Effector memory CD8-positive, alpha-beta T cell (primary cell): Measurements from ENCODE around the gene ABHD1.
"Not testable (repeated sequence)": the region's sequence is repeated elsewhere in the genome, so short reads cannot be mapped to it uniquely, and the experiment has no call there.

Experiments
- ATAC-seq: fragments of 150-1000 bp; cut with Tn5 transposase; replicated peaks from 2 replicates; pipeline ENCODE4 v1.10.0; 2021; ENCODE audit warnings: mild to moderate bottlenecking, moderate library complexity
- DNase-seq, 3 experiments: peaks; one replicate each; pipeline ENCODE4 v3.0.0; 2021
- H3K27ac Mint-ChIP-seq, 2 donors: one replicate each; pipeline ENCODE4 v1.8.0; 2022; ENCODE audit warnings: mild to moderate bottlenecking in 2 of 2, mixed read lengths in 2 of 2, moderate library complexity in 2 of 2
- H3K27me3 Mint-ChIP-seq, 2 donors: one replicate each; pipeline ENCODE4 v1.8.0; 2022; ENCODE audit warnings: mixed read lengths in 2 of 2
- H3K36me3 Mint-ChIP-seq: one replicate; pipeline ENCODE4 v1.8.0; 2022; ENCODE audit warnings: mild to moderate bottlenecking, moderate library complexity, mixed read lengths; ENCODE audit not compliant: insufficient read depth
- H3K4me1 Mint-ChIP-seq, 2 donors: one replicate each; pipeline ENCODE4 v1.8.0; 2022; ENCODE audit warnings: low read depth in 2 of 2, mixed read lengths in 2 of 2
- H3K4me3 Mint-ChIP-seq, 2 donors: one replicate each; pipeline ENCODE4 v1.8.0; 2022; ENCODE audit warnings: mild to moderate bottlenecking in 2 of 2, mixed read lengths in 2 of 2, moderate library complexity in 2 of 2
- H3K9me3 Mint-ChIP-seq, 2 donors: one replicate each; pipeline ENCODE4 v1.8.0; 2022; ENCODE audit warnings: mixed read lengths in 2 of 2

Gene ABHD1

DNA sequence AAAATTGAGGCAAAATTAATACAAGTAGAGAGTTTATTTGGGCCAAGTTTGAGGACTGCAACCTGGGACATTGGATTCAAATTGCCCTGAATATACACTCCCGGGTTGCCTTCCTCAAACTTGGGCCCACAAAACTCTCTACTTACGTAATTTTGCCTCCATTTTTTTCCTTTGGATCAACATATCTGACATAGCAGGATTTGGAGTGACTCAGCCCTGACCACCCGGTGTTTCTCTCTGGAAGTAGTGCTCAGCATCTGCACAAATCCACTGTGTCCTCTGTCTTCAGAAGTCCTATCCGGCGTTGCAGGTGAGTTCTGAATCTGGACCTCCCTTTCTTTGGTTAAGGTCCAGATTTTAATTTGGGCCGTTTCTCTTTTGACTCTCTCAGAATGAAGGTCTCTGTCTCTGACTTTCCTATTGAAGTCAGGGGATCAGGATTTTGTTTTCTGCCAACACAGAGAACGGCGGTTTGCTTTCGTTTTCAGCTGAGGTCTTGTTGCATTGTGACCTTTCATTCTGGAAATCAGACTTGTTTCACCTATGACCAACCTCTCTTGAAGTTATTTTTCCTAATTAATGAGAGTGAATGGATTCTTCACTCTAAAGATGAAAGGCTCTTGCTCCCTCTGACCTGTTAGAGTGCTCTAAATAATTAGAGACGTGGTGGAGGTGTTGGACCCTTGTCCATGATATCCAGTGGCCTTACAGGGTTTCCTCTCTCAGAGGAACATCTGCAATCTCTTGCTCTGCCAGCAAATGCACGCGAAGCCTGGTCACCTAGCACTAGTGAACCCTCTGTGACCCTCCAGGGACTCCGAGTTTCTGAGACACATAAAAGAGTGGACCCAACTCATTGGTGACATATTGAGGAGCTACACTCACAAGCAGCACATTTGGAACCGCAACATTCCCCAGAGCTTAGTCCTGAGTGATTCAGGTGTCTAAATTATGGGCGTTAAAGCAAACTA, 38.8 kb downstream of the ABHD1 start:
- H3K36me3 Mint-ChIP-seq = peaks cover 2% of the 10 kb centered on the region
- no peak for ATAC-seq
- H3K9me3 Mint-ChIP-seq = no peaks in the 10 kb centered on the region
- peaks cover 10 to 17% of the 10 kb centered on the region in 2 donors for H3K27me3 Mint-ChIP-seq
- no peaks in the 10 kb centered on the region for H3K4me1 Mint-ChIP-seq
- DNase-seq = no peak
- H3K4me3 Mint-ChIP-seq = no peak overlapping the region
- no peak overlapping the region for H3K27ac Mint-ChIP-seq

DNA sequence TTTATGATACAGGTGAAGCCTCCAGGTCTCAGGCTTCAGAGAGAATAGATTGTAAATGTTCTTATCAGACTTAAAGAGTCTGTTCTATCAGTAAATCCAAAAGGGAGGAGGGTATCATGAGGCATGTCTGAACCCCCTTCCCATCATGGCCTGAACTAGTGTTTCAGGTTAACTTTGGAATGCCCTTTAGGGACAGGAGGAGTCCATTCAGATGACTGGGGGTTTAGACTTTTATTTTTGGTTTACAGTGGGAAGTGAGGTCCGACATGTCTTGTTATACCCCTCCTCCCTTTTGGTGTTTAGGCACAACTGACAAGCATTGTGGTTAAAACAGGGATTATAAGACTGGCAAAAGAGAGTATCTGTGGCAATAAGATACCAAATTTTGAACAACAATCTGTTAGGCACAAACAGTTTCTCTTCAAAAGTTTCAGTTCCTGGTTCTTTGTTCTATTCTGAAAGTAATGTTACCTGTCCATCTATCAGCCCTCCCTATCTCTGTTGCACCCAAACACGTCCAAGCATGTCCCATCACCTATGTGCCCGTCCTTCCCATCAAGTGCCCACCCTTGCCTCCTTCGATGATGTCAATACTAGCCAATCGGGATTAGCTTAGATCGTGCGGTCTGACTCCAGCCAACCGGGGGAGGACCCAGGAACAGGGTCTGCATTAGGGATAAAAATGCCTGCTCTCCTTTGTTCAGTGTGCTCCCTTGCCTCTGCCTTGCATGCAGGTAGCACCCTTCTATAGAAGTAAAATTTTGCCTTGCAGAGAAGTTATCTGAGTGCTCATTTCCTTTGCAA, 41.5 kb downstream of the ABHD1 start:
- DNase-seq = no peak
- no peaks in the 10 kb centered on the region for H3K9me3 Mint-ChIP-seq
- H3K36me3 Mint-ChIP-seq = no peaks in the 10 kb centered on the region
- H3K4me1 Mint-ChIP-seq = no peaks in the 10 kb centered on the region
- ATAC-seq = no peak
- no peak overlapping the region for H3K27ac Mint-ChIP-seq
- peaks cover 0 to 7% of the 10 kb centered on the region in 2 donors for H3K27me3 Mint-ChIP-seq
- H3K4me3 Mint-ChIP-seq = no peak overlapping the region

GRCh38 chr2:27170581-27171337, 47.1 kb downstream of the ABHD1 start:
- ATAC-seq (no peak), DNase-seq (no peak)
- H3K4me3 Mint-ChIP-seq = peak overlapping the region in 1 of 2 donors; percentile 20
- peaks cover 5% of the 10 kb centered on the region for H3K36me3 Mint-ChIP-seq
- H3K9me3 Mint-ChIP-seq = no peaks in the 10 kb centered on the region
- peaks cover 9 to 11% of the 10 kb centered on the region in 2 donors for H3K27me3 Mint-ChIP-seq
- H3K4me1 Mint-ChIP-seq = peaks cover 0 to 4% of the 10 kb centered on the region in 2 donors
- H3K27ac Mint-ChIP-seq = no peak overlapping the region

- H3K27me3 Mint-ChIP-seq = peaks cover 9 to 11% of the 10 kb centered on the region in 2 donors
- no peak for DNase-seq
- H3K27ac Mint-ChIP-seq = no peak overlapping the region
- no peak overlapping the region for H3K4me3 Mint-ChIP-seq
- H3K9me3 Mint-ChIP-seq = no peaks in the 10 kb centered on the region
- H3K36me3 Mint-ChIP-seq = peaks cover 5% of the 10 kb centered on the region
- H3K4me1 Mint-ChIP-seq = peaks cover 0 to 4% of the 10 kb centered on the region in 2 donors
- ATAC-seq = no peak
Observed at GRCh38 chr2:27171351-27171848, 47.8 kb downstream of the ABHD1 start.

DNA sequence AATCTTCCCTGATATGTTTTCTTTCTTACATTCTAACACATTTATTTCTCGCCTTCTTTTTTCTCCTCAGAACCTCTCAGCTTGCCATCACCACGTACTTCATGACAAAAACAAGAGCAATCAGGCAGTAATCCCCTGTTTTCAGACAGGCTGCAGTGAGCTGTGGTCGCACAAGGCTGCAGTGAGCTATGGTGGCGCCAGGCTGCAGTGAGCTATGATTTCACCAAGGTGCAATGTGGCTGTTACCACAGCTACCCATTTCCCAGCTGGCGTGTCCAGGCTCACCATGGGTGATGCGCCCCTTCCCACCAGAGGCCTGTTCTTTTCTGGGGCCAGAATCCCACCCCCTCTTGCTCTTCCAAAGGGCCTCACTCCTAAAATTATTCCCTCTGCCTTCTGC, 51.0 kb downstream of the ABHD1 start:
- DNase-seq = no peak
- H3K27ac Mint-ChIP-seq = no peak overlapping the region
- no peaks in the 10 kb centered on the region for H3K9me3 Mint-ChIP-seq
- H3K27me3 Mint-ChIP-seq = peaks cover 15 to 25% of the 10 kb centered on the region in 2 donors
- ATAC-seq = no peak
- H3K4me1 Mint-ChIP-seq = peaks cover 0 to 4% of the 10 kb centered on the region in 2 donors
- no peak overlapping the region for H3K4me3 Mint-ChIP-seq
- peaks cover 5% of the 10 kb centered on the region for H3K36me3 Mint-ChIP-seq

GRCh38 chr2:27175330-27175729, 51.7 kb downstream of the ABHD1 start:
- Mint-ChIP-seq H3K4me1 (peaks cover 0 to 4% of the 10 kb centered on the region in 2 donors), H3K36me3 (peaks cover 5% of the 10 kb centered on the region), H3K27me3 (peaks cover 20 to 30% of the 10 kb centered on the region in 2 donors), H3K9me3 (no peaks in the 10 kb centered on the region), H3K27ac (no peak overlapping the region), H3K4me3 (no peak overlapping the region)
- DNase-seq = no peak
- ATAC-seq = no peak

DNA sequence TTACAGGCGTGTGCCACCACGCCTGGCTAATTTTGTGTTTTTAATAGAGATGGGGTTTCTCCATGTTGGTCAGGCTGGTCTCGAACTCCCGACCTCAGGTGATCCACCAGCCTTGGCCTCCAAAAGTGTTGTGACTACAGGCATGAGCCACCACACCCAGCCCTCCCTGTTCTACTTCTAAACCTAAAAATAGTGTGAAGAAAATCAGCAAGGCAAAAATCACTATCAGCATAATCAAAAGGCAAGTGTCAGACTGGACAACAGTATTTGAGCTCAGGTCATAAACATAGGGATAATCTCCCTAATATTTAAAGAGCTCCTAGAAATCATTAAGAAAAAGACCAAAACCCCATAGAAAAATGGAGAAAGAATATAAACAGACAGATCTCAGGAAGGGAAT, 52.2 kb downstream of the ABHD1 start:
- H3K36me3 Mint-ChIP-seq, DNase-seq, H3K9me3 Mint-ChIP-seq, ATAC-seq, H3K4me1 Mint-ChIP-seq, H3K27ac Mint-ChIP-seq, H3K4me3 Mint-ChIP-seq: not testable (repeated sequence)
- H3K27me3 Mint-ChIP-seq = peaks cover 20 to 29% of the 10 kb centered on the region in 2 donors

DNA sequence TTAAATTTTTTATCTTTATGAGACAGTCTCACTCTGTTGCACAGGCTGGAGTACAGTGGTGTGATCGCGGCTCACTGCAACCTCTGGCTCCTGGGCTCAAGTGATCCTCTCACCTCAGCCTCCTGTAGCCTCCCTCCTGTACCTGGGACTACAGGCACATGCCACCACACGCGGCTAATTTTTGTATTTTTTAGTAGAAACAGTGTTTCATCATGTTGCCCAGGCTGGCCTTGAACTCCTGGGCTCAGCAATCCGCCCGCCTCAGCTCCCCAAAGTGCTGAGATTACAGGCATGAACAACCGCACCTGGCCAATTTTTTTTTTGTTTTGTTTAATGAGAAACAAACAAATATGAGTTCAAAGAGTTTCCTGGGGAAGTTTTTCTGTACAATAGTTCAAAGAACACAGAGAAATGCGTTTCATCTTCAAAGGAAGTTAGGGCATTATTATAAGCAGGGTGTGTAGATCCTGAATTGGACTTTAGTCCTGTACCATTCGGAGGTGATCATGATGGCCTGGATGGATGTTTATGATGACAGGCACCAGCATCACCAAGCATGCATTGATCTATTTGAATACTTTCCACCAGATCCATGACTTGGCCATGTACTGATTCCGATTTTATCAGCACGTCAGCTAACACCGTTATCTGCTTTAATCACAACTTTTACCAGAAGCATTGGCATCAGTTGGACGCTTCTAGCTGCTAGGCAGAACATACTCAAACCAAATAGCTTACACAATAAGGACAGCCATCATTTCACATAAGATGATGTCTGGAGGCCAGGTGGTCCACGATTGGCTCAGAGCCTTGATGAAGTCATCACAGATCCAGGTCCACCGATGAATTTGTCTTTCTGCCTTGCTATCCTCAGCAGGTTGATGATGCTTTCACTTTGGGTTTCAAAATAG, 54.1 kb downstream of the ABHD1 start:
- H3K4me1 Mint-ChIP-seq = no peaks in the 10 kb centered on the region
- H3K36me3 Mint-ChIP-seq = no peaks in the 10 kb centered on the region
- H3K27me3 Mint-ChIP-seq = peaks cover 36 to 43% of the 10 kb centered on the region in 2 donors
- H3K9me3 Mint-ChIP-seq = no peaks in the 10 kb centered on the region
- H3K4me3 Mint-ChIP-seq = no peak overlapping the region
- ATAC-seq (no peak), DNase-seq (no peak)
- H3K27ac Mint-ChIP-seq = no peak overlapping the region

DNA sequence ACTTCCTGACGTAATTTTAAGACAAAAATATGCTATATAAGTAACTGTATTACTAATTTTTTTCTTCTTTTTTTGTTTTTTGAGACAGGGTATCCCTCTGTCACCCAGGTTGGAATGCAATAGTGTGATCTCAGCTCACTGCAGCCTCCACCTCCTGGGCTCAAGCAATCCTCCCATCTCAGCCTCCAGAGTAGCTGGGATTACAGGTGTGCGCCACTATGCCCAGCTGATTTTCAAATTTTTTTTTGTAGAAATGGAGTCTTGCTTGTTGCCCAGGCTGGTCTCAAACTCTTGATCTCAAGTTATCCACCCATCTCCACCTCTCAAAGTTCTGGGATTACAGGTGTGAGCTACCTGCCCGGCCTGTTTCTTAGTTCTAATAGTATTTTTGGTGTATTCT, 54.9 kb downstream of the ABHD1 start:
- no peaks in the 10 kb centered on the region for H3K4me1 Mint-ChIP-seq
- H3K4me3 Mint-ChIP-seq = no peak overlapping the region
- ATAC-seq (no peak), DNase-seq (no peak)
- no peaks in the 10 kb centered on the region for H3K9me3 Mint-ChIP-seq
- peaks cover 42 to 45% of the 10 kb centered on the region in 2 donors for H3K27me3 Mint-ChIP-seq
- H3K36me3 Mint-ChIP-seq = no peaks in the 10 kb centered on the region
- no peak overlapping the region for H3K27ac Mint-ChIP-seq

GRCh38 chr2:27179344-27180000, 55.9 kb downstream of the ABHD1 start:
- ATAC-seq = no peak
- no peak for DNase-seq
- Mint-ChIP-seq H3K27ac (no peak overlapping the region), H3K27me3 (peaks cover 52 to 55% of the 10 kb centered on the region in 2 donors), H3K4me3 (no peak overlapping the region), H3K4me1 (no peaks in the 10 kb centered on the region), H3K9me3 (no peaks in the 10 kb centered on the region), H3K36me3 (no peaks in the 10 kb centered on the region)
